Skin of body (tissue), 3 donors: ENCODE measurements around the gene ANKRD6. TPM values are rescaled to one million over a fixed set of nuclear protein-coding genes. Genes with fewer than 3 reads are reported as not detected.

Experiments used
- DNase-seq: peaks from one replicate; lab custom pipeline; 2025; lab: John Stamatoyannopoulos, UW
- small RNA-seq: library from RNA; depleted of rRNA; stranded (forward); fragments of <200 nt; gene quantifications from one replicate; pipeline ENCODE3, GENCODE V24; 2014; ENCODE audit warnings: low replicate concordance
- total RNA-seq: library from RNA; depleted of rRNA; stranded (reverse); fragments of >200 nt; gene quantifications from one replicate; pipeline ENCODE4 v1.2.3, GENCODE V29; 2014

ANKRD6 gene
- total RNA-seq, 1 donor from 2014 or later, result 8.8 TPM

- DNase-seq, result no peak
Measured at GRCh38 chr6:89682991-89683390, 250.0 kb downstream of the ANKRD6 start.

Small RNA genes lying within 50 kb of the gene (small RNA-seq; reads per million reads assigned to genes)
- gene RN7SL11P, result not detected

Other genes starting within 250 kb of the ANKRD6 start
- gene GABRR1, start 215.8 kb upstream of the ANKRD6 start, total RNA-seq, result 0.20 TPM
- gene GABRR2, start 117.9 kb upstream of the ANKRD6 start, total RNA-seq, result 0.79 TPM
- gene UBE2J1, start 80.4 kb upstream of the ANKRD6 start, total RNA-seq, result 25.0 TPM
- gene RRAGD, start 20.9 kb upstream of the ANKRD6 start, total RNA-seq, result 13.9 TPM
- gene LYRM2, start 205.6 kb downstream of the ANKRD6 start, total RNA-seq, result 15.1 TPM